Uterus (tissue), 4 donors: Measurements from ENCODE around the gene NPR1. TPM values are rescaled to one million over a fixed set of nuclear protein-coding genes. Genes with fewer than 3 reads are reported as not detected.
A peak's percentile ranks its signal among the peaks of the same experiment; 100 is the strongest.

Experiments
- DNase-seq, 2 donors: peaks; one replicate each; pipeline ENCODE4 v3.0.0-alpha.2; 2019 to 2020
- H3K27ac ChIP-seq, 2 donors: fragments of 200-600 bp; sonication (generic); 1 replicate in 1 of 2; 2 replicates in 1 of 2; pipeline ENCODE4 v1.5.1; 2016 to 2018
- H3K27me3 ChIP-seq, 2 donors: fragments of 200-600 bp; sonication (generic); one replicate each; pipeline ENCODE4 v1.5.1; 2018 to 2019; ENCODE audit warnings: control low read depth in 1 of 2
- H3K36me3 ChIP-seq, 2 donors: fragments of 200-600 bp; sonication (generic); one replicate each; pipeline ENCODE4 v1.5.1; 2019; ENCODE audit warnings: control low read depth in 1 of 2
- H3K4me1 ChIP-seq, 2 donors: fragments of 200-600 bp; sonication (generic); one replicate each; pipeline ENCODE4 v1.5.1; 2018 to 2019; ENCODE audit warnings: control low read depth in 1 of 2
- H3K4me3 ChIP-seq, 2 donors: fragments of 200-600 bp; sonication (generic); 1 replicate in 1 of 2; 2 replicates in 1 of 2; pipeline ENCODE4 v1.5.1; 2018 to 2019; ENCODE audit warnings: mild to moderate bottlenecking in 1 of 2
- H3K9me3 ChIP-seq, 2 donors: fragments of 200-600 bp; sonication (generic); one replicate each; pipeline ENCODE4 v1.5.1; 2019; ENCODE audit warnings: control low read depth in 1 of 2
- CTCF ChIP-seq, 4 experiments: fragments of 200-600 bp in 2 of 4; fragments of 450-650 bp in 2 of 4; sonication (generic) in 2 of 4; IDR thresholded peaks; one replicate each; pipeline ENCODE4 v1.5.1; 2016 to 2019; ENCODE audit warnings: antibody characterized with exemption in 4 of 4, mild to moderate bottlenecking in 2 of 4, moderate library complexity in 1 of 4
- POLR2A ChIP-seq, 2 donors: fragments of 450-650 bp; IDR thresholded peaks; one replicate each; pipeline ENCODE4 v1.6.1; 2016; ENCODE audit warnings: antibody characterized with exemption in 2 of 2, mild to moderate bottlenecking in 1 of 2, moderate library complexity in 1 of 2
- intact Hi-C: fragments of 100-400 bp; cut with DNase I; formaldehyde crosslinking; loops from one replicate; pipeline ENCODE4 v1.15.1; 2023; ENCODE audit warnings: low total_unique reads
- microRNA-seq: library from miRNA; unstranded; fragments of <30 nt; microRNA quantifications from one replicate; pipeline ENCODE4, GENCODE V29; 2016; ENCODE audit warnings: borderline microRNAs expressed, borderline replicate concordance
- small RNA-seq: library from RNA; depleted of rRNA; stranded (forward); fragments of <200 nt; gene quantifications from one replicate; pipeline ENCODE3, GENCODE V24; 2016
- total RNA-seq, 4 donors: library from RNA; depleted of rRNA in 3 of 4; stranded (reverse); fragments of >200 nt in 3 of 4; gene quantifications; one replicate each; pipeline versions ENCODE4 v1.1.0 to v1.2.4, GENCODE V29; 2014 to 2023
- donor health status: DM: yes; HTN: yes; CAD: no.

Gene NPR1
- total RNA-seq, 4 donors from 2014 or later = 34.1 to 74.0 (median 50.8) TPM

- no peak for DNase-seq
- no peak for TF ChIP-seq POLR2A (IDR thresholded peaks at IDR 0.05)
- no peak for TF ChIP-seq CTCF (IDR thresholded peaks at IDR 0.05)
- intact Hi-C loops = no loop called here
- H3K4me3 ChIP-seq = no peak overlapping the region
- no peak overlapping the region for H3K27ac ChIP-seq
- no peaks in the 10 kb centered on the region for H3K36me3 ChIP-seq
- H3K4me1 ChIP-seq = peaks cover 0 to 4% of the 10 kb centered on the region in 2 donors
- no peaks in the 10 kb centered on the region for H3K9me3 ChIP-seq
- no peaks in the 10 kb centered on the region for H3K27me3 ChIP-seq
These were observed 56.1 kb downstream of the NPR1 start for GRCh38 chr1:153734396-153735089.

DNA sequence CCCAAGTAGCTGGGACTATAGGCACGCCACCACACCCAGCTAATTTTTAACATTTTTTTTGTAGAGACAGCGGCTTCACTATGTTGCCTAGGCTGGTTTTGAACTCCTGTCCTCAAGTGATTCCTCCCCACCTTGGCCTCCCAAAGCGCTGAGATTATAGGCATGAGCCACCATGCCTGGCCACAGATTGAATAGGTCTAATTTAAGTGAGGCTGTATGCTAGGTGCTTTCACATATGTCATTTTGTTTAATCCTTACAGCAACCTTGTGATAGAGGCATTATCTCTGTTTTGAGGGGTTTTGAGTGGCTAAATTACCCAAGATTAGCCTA, 56.6 kb downstream of the NPR1 start:
- Histone ChIP-seq H3K9me3 (no peaks in the 10 kb centered on the region), H3K36me3 (no peaks in the 10 kb centered on the region), H3K27ac (no peak overlapping the region), H3K4me3 (no peak overlapping the region), H3K4me1 (peaks cover 0 to 4% of the 10 kb centered on the region in 2 donors), H3K27me3 (no peaks in the 10 kb centered on the region)
- intact Hi-C loops = no loop called here
- DNase-seq = no peak
- no peak for TF ChIP-seq CTCF (IDR thresholded peaks at IDR 0.05)
- TF ChIP-seq POLR2A (IDR thresholded peaks at IDR 0.05) = no peak

- H3K27me3 ChIP-seq = no peaks in the 10 kb centered on the region
- H3K27ac ChIP-seq = peak overlapping the region in 1 of 2 donors; percentile 53
- no peaks in the 10 kb centered on the region for H3K36me3 ChIP-seq
- peaks cover 0 to 3% of the 10 kb centered on the region in 2 donors for H3K4me1 ChIP-seq
- TF ChIP-seq CTCF (IDR thresholded peaks at IDR 0.05) (no peak), POLR2A (IDR thresholded peaks at IDR 0.05) (no peak)
- no peak overlapping the region for H3K4me3 ChIP-seq
- no peaks in the 10 kb centered on the region for H3K9me3 ChIP-seq
- intact Hi-C loops = no loop called here
- DNase-seq = no peak
These were observed 63.5 kb downstream of the NPR1 start for GRCh38 chr1:153741986-153742385.

DNA sequence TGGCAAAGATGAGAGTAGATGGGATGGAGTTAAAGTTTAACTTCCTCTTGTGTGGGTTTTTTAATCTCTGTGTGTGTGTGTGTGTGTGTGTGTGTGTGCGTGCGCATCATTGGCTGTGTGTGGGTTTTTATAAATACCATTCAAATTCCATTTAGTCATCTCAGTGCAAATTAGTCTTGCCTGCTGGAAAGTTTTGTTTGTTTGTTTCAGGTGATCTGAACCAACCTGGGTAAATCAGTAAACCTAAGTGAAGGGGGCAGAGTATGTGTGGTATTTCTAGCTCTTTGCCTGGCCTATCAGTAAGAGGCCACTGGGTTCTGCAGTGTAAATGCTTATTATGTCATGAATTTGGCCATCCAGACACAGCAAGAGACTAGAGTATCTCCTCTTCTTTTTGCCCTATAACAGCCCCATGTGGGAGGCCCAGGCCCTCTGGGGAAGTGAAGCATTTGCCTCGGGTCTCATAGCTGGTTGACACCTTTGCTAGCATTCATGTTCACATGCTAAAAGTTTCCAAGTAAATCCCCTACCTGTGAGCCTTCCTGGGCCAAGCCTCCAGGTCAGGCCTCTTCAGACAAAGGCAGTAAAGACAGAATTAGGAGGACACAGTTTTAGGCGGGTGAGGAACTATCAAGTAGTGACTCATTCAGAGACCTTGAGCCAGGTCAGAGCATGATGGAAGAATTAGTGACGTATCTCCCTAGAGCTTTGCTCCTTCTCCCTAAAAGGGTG, 64.1 kb downstream of the NPR1 start:
- Histone ChIP-seq H3K36me3 (no peaks in the 10 kb centered on the region), H3K4me3 (no peak overlapping the region), H3K4me1 (peaks cover 0 to 3% of the 10 kb centered on the region in 2 donors), H3K9me3 (no peaks in the 10 kb centered on the region), H3K27ac (peak overlapping the region; percentile 27 to 53), H3K27me3 (no peaks in the 10 kb centered on the region)
- no peak for DNase-seq
- TF ChIP-seq CTCF (IDR thresholded peaks at IDR 0.05) (no peak), POLR2A (IDR thresholded peaks at IDR 0.05) (no peak)
- intact Hi-C loops = no loop called here

Small RNAs within 50 kb of the gene (microRNA-seq; reads per million reads assigned to microRNA genes)
- not detected for gene MIR8083

Small RNAs within 50 kb of the gene (small RNA-seq; reads per million reads assigned to genes)
- gene MIR8083 (not detected), gene RF00019 (not detected), gene RN7SL372P (not detected)

Other genes with a start within 250 kb of the NPR1 start
- gene S100A7, start 218.0 kb upstream of the NPR1 start, total RNA-seq = 1 to 10 TPM in 1 of 4 donors, not detected in 3; 3.5 TPM
- gene S100A6, start 142.7 kb upstream of the NPR1 start, total RNA-seq = 100 to 1,000 TPM in 3 of 4 donors, 10 to 100 TPM in 1; 55.5 to 729 (median 448) TPM
- not detected for gene S100A5, start 137.8 kb upstream of the NPR1 start, total RNA-seq
- 100 to 1,000 TPM in 3 of 4 donors, 10 to 100 TPM in 1; 58.9 to 226 (median 155) TPM for gene S100A4, start 132.9 kb upstream of the NPR1 start, total RNA-seq
- 1 to 10 TPM in 2 of 4 donors, not detected in 2; 1.2 to 3.7 TPM for gene S100A3, start 129.4 kb upstream of the NPR1 start, total RNA-seq
- 1 to 10 TPM in 2 of 4 donors, not detected in 2; 2.1 to 2.7 TPM for gene S100A2, start 112.8 kb upstream of the NPR1 start, total RNA-seq
- 100 to 1,000 TPM in 1 of 4 donors, 10 to 100 TPM in 3; 57.4 to 122 (median 72.1) TPM for gene S100A16, start 65.6 kb upstream of the NPR1 start, total RNA-seq
- gene S100A14, start 62.4 kb upstream of the NPR1 start, total RNA-seq = 1 to 10 TPM in 1 of 4 donors, under 1 TPM in 1, not detected in 2; 0.29 to 6.2 TPM
- gene S100A13, start 51.2 kb upstream of the NPR1 start, total RNA-seq = 100 to 1,000 TPM in 2 of 4 donors, 10 to 100 TPM in 2; 25.9 to 269 (median 126) TPM
- gene S100A1, start 50.3 kb upstream of the NPR1 start, total RNA-seq = 1 to 10 TPM in 1 of 4 donors, not detected in 3; 3.8 TPM
- 10 to 100 TPM; 43.8 to 91.0 (median 70.8) TPM for gene CHTOP, start 44.6 kb upstream of the NPR1 start, total RNA-seq
- gene SNAPIN, start 20.0 kb upstream of the NPR1 start, total RNA-seq = 100 to 1,000 TPM in 1 of 4 donors, 10 to 100 TPM in 3; 35.5 to 101 (median 71.3) TPM
- gene ILF2, start 7.7 kb upstream of the NPR1 start, total RNA-seq = 100 to 1,000 TPM in 3 of 4 donors, 10 to 100 TPM in 1; 82.7 to 252 (median 111) TPM
- 10 to 100 TPM; 35.9 to 70.1 (median 61.3) TPM for gene INTS3, start 49.4 kb downstream of the NPR1 start, total RNA-seq
- 100 to 1,000 TPM in 1 of 4 donors, 10 to 100 TPM in 3; 12.9 to 364 (median 36.7) TPM for gene SLC27A3, start 96.7 kb downstream of the NPR1 start, total RNA-seq
- gene GATAD2B, start 244.3 kb downstream of the NPR1 start, total RNA-seq = 10 to 100 TPM in 3 of 4 donors, 1 to 10 TPM in 1; 7.1 to 79.0 (median 26.6) TPM